GM23338 (cell line): ENCODE data around the gene STN1. TPM values are rescaled to one million over a fixed set of nuclear protein-coding genes. Genes with fewer than 3 reads are reported as not detected.

Experiments used
- ATAC-seq: fragments of 200-7000 bp; cut with Tn5 transposase; 3 replicates; pipeline ENCODE4 v1.9.1; 2020
- DNase-seq: peaks from one replicate; pipeline ENCODE4 v3.0.0-alpha.2; 2015; ENCODE audit warnings: low spot score
- H2AFZ ChIP-seq: fragments of 200-600 bp; sonication (generic); 2 replicates; pipeline ENCODE4 v1.8.0; 2016; ENCODE audit warnings: antibody characterized with exemption, mild to moderate bottlenecking, moderate library complexity
- H3F3A ChIP-seq: fragments of 200-600 bp; sonication (generic); replicated peaks from 2 replicates; pipeline ENCODE4 v1.8.0; 2017; ENCODE audit warnings: antibody characterized with exemption, mixed run types, low read depth
- H3K27ac ChIP-seq: fragments of 200-600 bp; sonication (generic); 2 replicates; pipeline ENCODE4 v1.6.1; 2016; ENCODE audit warnings: low read depth
- H3K27me3 ChIP-seq: fragments of 200-600 bp; sonication (generic); 2 replicates; pipeline ENCODE4 v1.8.0; 2016; ENCODE audit warnings: mild to moderate bottlenecking, mixed run types, moderate library complexity; ENCODE audit not compliant: insufficient read depth
- H3K36me3 ChIP-seq: fragments of 200-600 bp; sonication (generic); 2 replicates; pipeline ENCODE4 v1.8.0; 2016; ENCODE audit warnings: mild to moderate bottlenecking; ENCODE audit not compliant: insufficient read depth
- H3K4me1 ChIP-seq: fragments of 200-600 bp; sonication (generic); 2 replicates; pipeline ENCODE4 v1.8.0; 2016; ENCODE audit warnings: mild to moderate bottlenecking, moderate library complexity; ENCODE audit not compliant: insufficient read depth
- H3K4me2 ChIP-seq: fragments of 200-600 bp; sonication (generic); 2 replicates; pipeline ENCODE4 v1.7.1; 2017; ENCODE audit warnings: mixed run types
- H3K4me3 ChIP-seq: fragments of 200-600 bp; sonication (generic); 2 replicates; pipeline ENCODE4 v1.6.1; 2016; ENCODE audit warnings: mixed run types
- H3K79me2 ChIP-seq: fragments of 200-600 bp; sonication (generic); replicated peaks from 2 replicates; pipeline ENCODE4 v1.8.0; 2017; ENCODE audit warnings: mild to moderate bottlenecking; ENCODE audit not compliant: insufficient read depth
- H3K9me2 ChIP-seq: fragments of 200-600 bp; sonication (generic); 2 replicates; pipeline ENCODE4 v1.8.0; 2017; ENCODE audit not compliant: insufficient read depth
- H4K20me1 ChIP-seq: fragments of 200-600 bp; sonication (generic); replicated peaks from 2 replicates; pipeline ENCODE4 v1.8.0; 2017; ENCODE audit warnings: mild to moderate bottlenecking; ENCODE audit not compliant: insufficient read depth
- H3K27ac Mint-ChIP-seq: 2 replicates; pipeline ENCODE4 v1.8.0; 2020; ENCODE audit warnings: inconsistent platforms, mild to moderate bottlenecking, moderate library complexity, mixed read lengths
- H3K27me3 Mint-ChIP-seq: 3 replicates; pipeline ENCODE4 v1.8.0; 2022; ENCODE audit warnings: low read depth, mild to moderate bottlenecking, moderate library complexity, mixed read lengths, inconsistent platforms; ENCODE audit not compliant: insufficient read depth, poor library complexity
- H3K36me3 Mint-ChIP-seq: 3 replicates; pipeline ENCODE4 v1.8.0; 2021; ENCODE audit warnings: low read depth, mild to moderate bottlenecking, inconsistent platforms, moderate library complexity, mixed read lengths
- H3K4me1 Mint-ChIP-seq: 3 replicates; pipeline ENCODE4 v1.8.0; 2020; ENCODE audit warnings: mild to moderate bottlenecking, inconsistent platforms, mixed read lengths
- H3K4me3 Mint-ChIP-seq: 3 replicates; pipeline ENCODE4 v1.8.0; 2021; ENCODE audit warnings: moderate library complexity, mild to moderate bottlenecking, inconsistent platforms, mixed read lengths
- H3K9me3 Mint-ChIP-seq: 3 replicates; pipeline ENCODE4 v1.8.0; 2020; ENCODE audit warnings: moderate library complexity, mild to moderate bottlenecking, inconsistent platforms, mixed read lengths
- CREB1 ChIP-seq: fragments of 250-450 bp; sonication (Bioruptor Pico); IDR thresholded peaks from 2 replicates; pipeline ENCODE4 v1.5.0; 2020; ENCODE audit warnings: low read depth, mild to moderate bottlenecking, moderate library complexity
- EZH2 ChIP-seq: fragments of 200-600 bp; sonication (generic); IDR thresholded peaks from one replicate; pipeline ENCODE4 v1.8.0; 2017; ENCODE audit warnings: antibody characterized with exemption, mild to moderate bottlenecking, low read depth; ENCODE audit not compliant: unreplicated experiment
- EZH2phosphoT487 ChIP-seq: fragments of 200-600 bp; sonication (generic); IDR thresholded peaks from one replicate; pipeline ENCODE4 v1.8.1; 2018; ENCODE audit warnings: antibody characterized with exemption; ENCODE audit not compliant: unreplicated experiment
- JUNB ChIP-seq: IDR thresholded peaks from one replicate; pipeline ENCODE4 v1.6.1; 2016; ENCODE audit warnings: antibody characterized with exemption; ENCODE audit not compliant: unreplicated experiment
- NANOG ChIP-seq: IDR thresholded peaks from 2 replicates; pipeline ENCODE4 v1.6.1; 2016; ENCODE audit warnings: antibody characterized with exemption, borderline replicate concordance
- POLR2AphosphoS5 ChIP-seq: IDR thresholded peaks from 2 replicates; pipeline ENCODE4 v1.6.1; 2016; ENCODE audit warnings: antibody characterized with exemption, low read depth
- STAT1 ChIP-seq: IDR thresholded peaks from one replicate; pipeline ENCODE4 v1.6.1; 2016; ENCODE audit warnings: antibody characterized with exemption; ENCODE audit not compliant: unreplicated experiment
- ZNF114 ChIP-seq: fragments of 250-450 bp; sonication (Bioruptor Pico); IDR thresholded peaks from 2 replicates; pipeline ENCODE4 v1.5.0; 2020; ENCODE audit warnings: mild to moderate bottlenecking, moderate library complexity
- ZNF331 ChIP-seq: fragments of 250-450 bp; sonication (Bioruptor Pico); IDR thresholded peaks from 2 replicates; pipeline ENCODE4 v1.5.0; 2020; ENCODE audit warnings: low read depth, mild to moderate bottlenecking, moderate library complexity
- polyA plus RNA-seq: library from polyadenylated mRNA; unstranded; fragments of >200 nt; fragmentation: Nextera tagmentation; extraction: Ambion mirVana; gene quantifications from 2 replicates; pipeline ENCODE4 v1.2.1, GENCODE V29; 2016
- total RNA-seq: library from RNA; depleted of rRNA; stranded (reverse); fragments of >200 nt; shearing (Covaris generic); gene quantifications from 2 replicates; pipeline ENCODE4 v1.2.3, GENCODE V29; 2014
- TF ChIP-seq, protein P1 (sequence below): fragments of 250-450 bp; sonication (Bioruptor Pico); IDR thresholded peaks from 2 replicates; pipeline ENCODE4 v1.5.0; 2020; ENCODE audit warnings: mild to moderate bottlenecking, moderate library complexity
- TF ChIP-seq, protein P2 (sequence below): IDR thresholded peaks from 2 replicates; pipeline ENCODE4 v1.6.1; 2016; ENCODE audit warnings: antibody characterized with exemption
- TF ChIP-seq, protein P3 (sequence below): IDR thresholded peaks from one replicate; pipeline ENCODE4 v1.6.1; 2018; ENCODE audit warnings: antibody characterized with exemption; ENCODE audit not compliant: unreplicated experiment
- TF ChIP-seq, protein P4 (sequence below), 2 experiments: fragments of 200-600 bp in 1 of 2; sonication (generic) in 1 of 2; conservative IDR thresholded peaks; 2 replicates each; pipeline versions ENCODE4 v1.5.1 to v1.6.1; 2016 to 2017; ENCODE audit warnings: antibody characterized with exemption in 2 of 2, low read depth in 2 of 2, mild to moderate bottlenecking in 2 of 2, moderate library complexity in 1 of 2

Gene STN1
- total and polyA plus RNA-seq, 2 experiments from 2014 or later, result 7.2 to 11.3 TPM

DNA sequence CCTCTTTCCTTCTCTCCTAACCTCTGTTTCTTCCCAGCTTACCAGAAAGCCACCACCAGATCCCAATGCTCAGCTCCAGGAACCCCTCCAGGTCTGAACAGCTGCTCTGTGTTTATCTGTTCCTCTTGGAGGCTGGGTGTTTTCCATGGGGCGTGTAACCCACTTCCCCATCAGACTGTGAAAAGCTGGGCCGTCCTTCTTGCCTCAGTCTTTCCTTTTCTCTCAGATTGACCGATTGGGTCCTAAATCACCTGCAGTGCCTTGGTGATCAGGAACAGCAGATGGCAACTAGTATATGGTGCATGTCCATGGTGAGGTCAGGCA, 67.5 kb downstream of the STN1 start:
- Mint-ChIP-seq H3K9me3 (no peaks in the 10 kb centered on the region), H3K27ac (no peak overlapping the region), H3K27me3 (peaks cover 27% of the 10 kb centered on the region), H3K36me3 (no peaks in the 10 kb centered on the region), H3K4me1 (peaks cover 35% of the 10 kb centered on the region), H3K4me3 (no peak overlapping the region)
- Histone ChIP-seq H3K4me2 (no peak overlapping the region), H3K79me2 (no peaks in the 10 kb centered on the region), H3K4me1 (peaks cover 23% of the 10 kb centered on the region), H3K9me2 (no peaks in the 10 kb centered on the region), H3K27ac (no peak overlapping the region), H4K20me1 (peaks cover 9% of the 10 kb centered on the region; the same call in 1 of the 2 replicates), H2AFZ (no peak overlapping the region), H3K4me3 (no peak overlapping the region), H3K27me3 (peaks cover 24% of the 10 kb centered on the region), H3K36me3 (no peaks in the 10 kb centered on the region), H3F3A (no peaks in the 10 kb centered on the region; the same call in 1 of the 2 replicates)
- DNase-seq, result no peak
- ATAC-seq, result no peak
- TF ChIP-seq ZNF331 (CRISPR knock-in tag) (no peak), POLR2AphosphoS5 (no peak), ZNF114 (CRISPR knock-in tag) (no peak), EZH2 (no peak), EZH2phosphoT487 (no peak), NANOG (no peak), JUNB (no peak), CREB1 (CRISPR knock-in tag) (no peak), STAT1 (no peak)
- TF ChIP-seq, protein P1, sequence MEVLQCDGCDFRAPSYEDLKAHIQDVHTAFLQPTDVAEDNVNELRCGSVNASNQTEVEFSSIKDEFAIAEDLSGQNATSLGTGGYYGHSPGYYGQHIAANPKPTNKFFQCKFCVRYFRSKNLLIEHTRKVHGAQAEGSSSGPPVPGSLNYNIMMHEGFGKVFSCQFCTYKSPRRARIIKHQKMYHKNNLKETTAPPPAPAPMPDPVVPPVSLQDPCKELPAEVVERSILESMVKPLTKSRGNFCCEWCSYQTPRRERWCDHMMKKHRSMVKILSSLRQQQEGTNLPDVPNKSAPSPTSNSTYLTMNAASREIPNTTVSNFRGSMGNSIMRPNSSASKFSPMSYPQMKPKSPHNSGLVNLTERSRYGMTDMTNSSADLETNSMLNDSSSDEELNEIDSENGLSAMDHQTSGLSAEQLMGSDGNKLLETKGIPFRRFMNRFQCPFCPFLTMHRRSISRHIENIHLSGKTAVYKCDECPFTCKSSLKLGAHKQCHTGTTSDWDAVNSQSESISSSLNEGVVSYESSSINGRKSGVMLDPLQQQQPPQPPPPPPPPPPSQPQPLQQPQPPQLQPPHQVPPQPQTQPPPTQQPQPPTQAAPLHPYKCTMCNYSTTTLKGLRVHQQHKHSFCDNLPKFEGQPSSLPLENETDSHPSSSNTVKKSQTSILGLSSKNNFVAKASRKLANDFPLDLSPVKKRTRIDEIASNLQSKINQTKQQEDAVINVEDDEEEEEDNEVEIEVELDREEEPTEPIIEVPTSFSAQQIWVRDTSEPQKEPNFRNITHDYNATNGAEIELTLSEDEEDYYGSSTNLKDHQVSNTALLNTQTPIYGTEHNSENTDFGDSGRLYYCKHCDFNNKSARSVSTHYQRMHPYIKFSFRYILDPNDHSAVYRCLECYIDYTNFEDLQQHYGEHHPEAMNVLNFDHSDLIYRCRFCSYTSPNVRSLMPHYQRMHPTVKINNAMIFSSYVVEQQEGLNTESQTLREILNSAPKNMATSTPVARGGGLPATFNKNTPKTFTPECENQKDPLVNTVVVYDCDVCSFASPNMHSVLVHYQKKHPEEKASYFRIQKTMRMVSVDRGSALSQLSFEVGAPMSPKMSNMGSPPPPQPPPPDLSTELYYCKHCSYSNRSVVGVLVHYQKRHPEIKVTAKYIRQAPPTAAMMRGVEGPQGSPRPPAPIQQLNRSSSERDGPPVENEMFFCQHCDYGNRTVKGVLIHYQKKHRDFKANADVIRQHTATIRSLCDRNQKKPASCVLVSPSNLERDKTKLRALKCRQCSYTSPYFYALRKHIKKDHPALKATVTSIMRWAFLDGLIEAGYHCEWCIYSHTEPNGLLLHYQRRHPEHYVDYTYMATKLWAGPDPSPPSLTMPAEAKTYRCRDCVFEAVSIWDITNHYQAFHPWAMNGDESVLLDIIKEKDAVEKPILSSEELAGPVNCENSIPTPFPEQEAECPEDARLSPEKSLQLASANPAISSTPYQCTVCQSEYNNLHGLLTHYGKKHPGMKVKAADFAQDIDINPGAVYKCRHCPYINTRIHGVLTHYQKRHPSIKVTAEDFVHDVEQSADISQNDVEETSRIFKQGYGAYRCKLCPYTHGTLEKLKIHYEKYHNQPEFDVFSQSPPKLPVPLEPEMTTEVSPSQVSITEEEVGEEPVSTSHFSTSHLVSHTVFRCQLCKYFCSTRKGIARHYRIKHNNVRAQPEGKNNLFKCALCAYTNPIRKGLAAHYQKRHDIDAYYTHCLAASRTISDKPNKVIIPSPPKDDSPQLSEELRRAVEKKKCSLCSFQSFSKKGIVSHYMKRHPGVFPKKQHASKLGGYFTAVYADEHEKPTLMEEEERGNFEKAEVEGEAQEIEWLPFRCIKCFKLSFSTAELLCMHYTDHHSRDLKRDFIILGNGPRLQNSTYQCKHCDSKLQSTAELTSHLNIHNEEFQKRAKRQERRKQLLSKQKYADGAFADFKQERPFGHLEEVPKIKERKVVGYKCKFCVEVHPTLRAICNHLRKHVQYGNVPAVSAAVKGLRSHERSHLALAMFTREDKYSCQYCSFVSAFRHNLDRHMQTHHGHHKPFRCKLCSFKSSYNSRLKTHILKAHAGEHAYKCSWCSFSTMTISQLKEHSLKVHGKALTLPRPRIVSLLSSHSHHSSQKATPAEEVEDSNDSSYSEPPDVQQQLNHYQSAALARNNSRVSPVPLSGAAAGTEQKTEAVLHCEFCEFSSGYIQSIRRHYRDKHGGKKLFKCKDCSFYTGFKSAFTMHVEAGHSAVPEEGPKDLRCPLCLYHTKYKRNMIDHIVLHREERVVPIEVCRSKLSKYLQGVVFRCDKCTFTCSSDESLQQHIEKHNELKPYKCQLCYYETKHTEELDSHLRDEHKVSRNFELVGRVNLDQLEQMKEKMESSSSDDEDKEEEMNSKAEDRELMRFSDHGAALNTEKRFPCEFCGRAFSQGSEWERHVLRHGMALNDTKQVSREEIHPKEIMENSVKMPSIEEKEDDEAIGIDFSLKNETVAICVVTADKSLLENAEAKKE (CRISPR knock-in tag), result no peak
- TF ChIP-seq, protein P2, sequence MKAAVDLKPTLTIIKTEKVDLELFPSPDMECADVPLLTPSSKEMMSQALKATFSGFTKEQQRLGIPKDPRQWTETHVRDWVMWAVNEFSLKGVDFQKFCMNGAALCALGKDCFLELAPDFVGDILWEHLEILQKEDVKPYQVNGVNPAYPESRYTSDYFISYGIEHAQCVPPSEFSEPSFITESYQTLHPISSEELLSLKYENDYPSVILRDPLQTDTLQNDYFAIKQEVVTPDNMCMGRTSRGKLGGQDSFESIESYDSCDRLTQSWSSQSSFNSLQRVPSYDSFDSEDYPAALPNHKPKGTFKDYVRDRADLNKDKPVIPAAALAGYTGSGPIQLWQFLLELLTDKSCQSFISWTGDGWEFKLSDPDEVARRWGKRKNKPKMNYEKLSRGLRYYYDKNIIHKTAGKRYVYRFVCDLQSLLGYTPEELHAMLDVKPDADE, result no peak
- TF ChIP-seq, protein P3, sequence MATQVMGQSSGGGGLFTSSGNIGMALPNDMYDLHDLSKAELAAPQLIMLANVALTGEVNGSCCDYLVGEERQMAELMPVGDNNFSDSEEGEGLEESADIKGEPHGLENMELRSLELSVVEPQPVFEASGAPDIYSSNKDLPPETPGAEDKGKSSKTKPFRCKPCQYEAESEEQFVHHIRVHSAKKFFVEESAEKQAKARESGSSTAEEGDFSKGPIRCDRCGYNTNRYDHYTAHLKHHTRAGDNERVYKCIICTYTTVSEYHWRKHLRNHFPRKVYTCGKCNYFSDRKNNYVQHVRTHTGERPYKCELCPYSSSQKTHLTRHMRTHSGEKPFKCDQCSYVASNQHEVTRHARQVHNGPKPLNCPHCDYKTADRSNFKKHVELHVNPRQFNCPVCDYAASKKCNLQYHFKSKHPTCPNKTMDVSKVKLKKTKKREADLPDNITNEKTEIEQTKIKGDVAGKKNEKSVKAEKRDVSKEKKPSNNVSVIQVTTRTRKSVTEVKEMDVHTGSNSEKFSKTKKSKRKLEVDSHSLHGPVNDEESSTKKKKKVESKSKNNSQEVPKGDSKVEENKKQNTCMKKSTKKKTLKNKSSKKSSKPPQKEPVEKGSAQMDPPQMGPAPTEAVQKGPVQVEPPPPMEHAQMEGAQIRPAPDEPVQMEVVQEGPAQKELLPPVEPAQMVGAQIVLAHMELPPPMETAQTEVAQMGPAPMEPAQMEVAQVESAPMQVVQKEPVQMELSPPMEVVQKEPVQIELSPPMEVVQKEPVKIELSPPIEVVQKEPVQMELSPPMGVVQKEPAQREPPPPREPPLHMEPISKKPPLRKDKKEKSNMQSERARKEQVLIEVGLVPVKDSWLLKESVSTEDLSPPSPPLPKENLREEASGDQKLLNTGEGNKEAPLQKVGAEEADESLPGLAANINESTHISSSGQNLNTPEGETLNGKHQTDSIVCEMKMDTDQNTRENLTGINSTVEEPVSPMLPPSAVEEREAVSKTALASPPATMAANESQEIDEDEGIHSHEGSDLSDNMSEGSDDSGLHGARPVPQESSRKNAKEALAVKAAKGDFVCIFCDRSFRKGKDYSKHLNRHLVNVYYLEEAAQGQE, result no peak
- TF ChIP-seq, protein P4, sequence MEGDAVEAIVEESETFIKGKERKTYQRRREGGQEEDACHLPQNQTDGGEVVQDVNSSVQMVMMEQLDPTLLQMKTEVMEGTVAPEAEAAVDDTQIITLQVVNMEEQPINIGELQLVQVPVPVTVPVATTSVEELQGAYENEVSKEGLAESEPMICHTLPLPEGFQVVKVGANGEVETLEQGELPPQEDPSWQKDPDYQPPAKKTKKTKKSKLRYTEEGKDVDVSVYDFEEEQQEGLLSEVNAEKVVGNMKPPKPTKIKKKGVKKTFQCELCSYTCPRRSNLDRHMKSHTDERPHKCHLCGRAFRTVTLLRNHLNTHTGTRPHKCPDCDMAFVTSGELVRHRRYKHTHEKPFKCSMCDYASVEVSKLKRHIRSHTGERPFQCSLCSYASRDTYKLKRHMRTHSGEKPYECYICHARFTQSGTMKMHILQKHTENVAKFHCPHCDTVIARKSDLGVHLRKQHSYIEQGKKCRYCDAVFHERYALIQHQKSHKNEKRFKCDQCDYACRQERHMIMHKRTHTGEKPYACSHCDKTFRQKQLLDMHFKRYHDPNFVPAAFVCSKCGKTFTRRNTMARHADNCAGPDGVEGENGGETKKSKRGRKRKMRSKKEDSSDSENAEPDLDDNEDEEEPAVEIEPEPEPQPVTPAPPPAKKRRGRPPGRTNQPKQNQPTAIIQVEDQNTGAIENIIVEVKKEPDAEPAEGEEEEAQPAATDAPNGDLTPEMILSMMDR (conservative IDR thresholded peaks at IDR 0.05; ENCODE audit: low read depth in 2 of 2), result no peak
